ENCODE results near the gene RALGDS.

- TF ChIP-seq CTCF (IDR thresholded peaks at IDR 0.05; ENCODE audit: insufficient read depth, low read length) (no peak), POLR2AphosphoS5 (IDR thresholded peaks at IDR 0.05; ENCODE audit: low read depth) (no peak), SPI1 (IDR thresholded peaks at IDR 0.05; ENCODE audit: borderline replicate concordance, low read depth) (no peak)
Observed at GRCh38 chr9:133075925-133076630, 45.0 kb downstream of the RALGDS start.
